CD4-positive, alpha-beta T cell treated with Interleukin-12 subunit alpha and Interleukin-12 subunit beta, for 1 hour (primary cell): ENCODE measurements around the gene C1QA.
"Not testable (repeated sequence)": the region's sequence is repeated elsewhere in the genome, so short reads cannot be mapped to it uniquely, and the experiment has no call there.

Experiments
- DNase-seq: peaks from one replicate; pipeline ENCODE4 v3.0.0-alpha.2; 2020

C1QA gene

DNA sequence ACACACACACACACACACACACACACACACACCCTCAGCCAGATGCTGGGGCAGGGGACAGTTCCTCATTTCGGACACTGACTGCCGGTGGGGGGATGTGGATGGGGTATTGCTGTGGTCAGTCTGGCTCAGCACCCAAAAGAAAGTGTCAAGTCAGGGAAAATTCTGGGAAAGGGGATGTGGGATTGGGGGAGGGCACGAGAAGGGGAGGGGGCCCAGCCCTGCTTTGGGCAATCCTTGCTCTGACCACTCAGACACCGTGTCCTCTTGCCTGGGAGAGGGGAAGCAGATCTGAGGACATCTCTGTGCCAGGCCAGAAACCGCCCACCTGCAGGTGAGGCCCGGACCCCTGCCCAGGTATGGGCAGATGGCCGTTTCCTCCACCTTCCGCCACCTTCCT is 7.0 kb downstream of the C1QA start, which contains the start of gene C1QC:
TSS of gene C1QC (plus strand) at position 253 of the 400 bp plus-strand sequence. CDS start 391 bp downstream, outside the sequence.
- no peak for DNase-seq

DNA sequence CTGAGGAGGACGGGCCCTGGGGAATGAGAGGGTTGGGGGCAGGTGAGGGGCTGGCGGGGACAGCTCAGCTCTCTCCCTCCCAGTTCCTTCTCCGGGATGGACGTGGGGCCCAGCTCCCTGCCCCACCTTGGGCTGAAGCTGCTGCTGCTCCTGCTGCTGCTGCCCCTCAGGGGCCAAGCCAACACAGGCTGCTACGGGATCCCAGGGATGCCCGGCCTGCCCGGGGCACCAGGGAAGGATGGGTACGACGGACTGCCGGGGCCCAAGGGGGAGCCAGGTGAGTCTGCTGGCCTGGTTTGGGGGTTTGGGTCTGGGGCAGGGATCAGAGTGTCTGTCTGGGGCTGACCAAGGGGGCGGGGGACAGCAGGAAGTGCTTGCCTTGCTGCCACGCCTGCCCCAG is 7.5 kb downstream of the C1QA start:
- DNase-seq: no peak

DNA sequence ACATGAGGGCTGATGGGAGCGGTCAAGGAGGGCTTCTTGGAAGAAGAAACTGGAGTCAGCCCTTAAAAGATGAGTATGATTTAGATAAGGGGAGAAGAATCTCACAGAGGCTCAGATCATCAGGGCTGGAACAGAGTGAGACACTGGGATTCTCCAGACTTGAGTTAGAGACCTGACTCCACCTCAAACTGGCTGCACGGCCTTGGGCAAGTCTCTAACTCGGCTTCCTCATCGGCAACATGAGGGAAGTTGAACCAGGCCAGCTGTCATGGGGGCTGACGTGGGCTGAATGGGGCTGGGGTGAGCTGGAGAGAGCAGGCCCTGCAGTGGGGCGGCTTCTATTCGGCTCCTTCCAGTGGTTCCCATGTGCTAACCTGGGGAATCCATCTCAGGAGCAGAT is 9.5 kb downstream of the C1QA start:
- no peak for DNase-seq

DNA sequence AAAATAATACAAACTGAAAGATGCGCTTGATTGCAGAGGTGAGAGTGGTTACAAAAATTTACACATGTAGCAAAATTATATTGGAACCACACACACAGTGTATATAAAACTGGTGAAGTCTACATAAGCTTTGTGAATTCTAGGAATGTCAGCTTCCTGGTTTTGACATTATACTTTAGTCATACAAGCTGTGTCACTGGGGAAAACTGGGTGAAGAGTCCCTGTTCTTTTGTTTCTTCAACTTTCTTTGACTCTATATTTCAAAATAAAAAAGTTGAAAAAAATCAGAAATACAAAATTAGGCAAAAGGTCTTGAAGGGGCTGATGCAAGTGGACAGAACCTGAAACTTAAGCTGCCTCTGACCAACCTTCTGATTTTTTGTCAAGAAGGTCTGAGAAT is 10.0 kb downstream of the C1QA start:
- no peak for DNase-seq

DNA sequence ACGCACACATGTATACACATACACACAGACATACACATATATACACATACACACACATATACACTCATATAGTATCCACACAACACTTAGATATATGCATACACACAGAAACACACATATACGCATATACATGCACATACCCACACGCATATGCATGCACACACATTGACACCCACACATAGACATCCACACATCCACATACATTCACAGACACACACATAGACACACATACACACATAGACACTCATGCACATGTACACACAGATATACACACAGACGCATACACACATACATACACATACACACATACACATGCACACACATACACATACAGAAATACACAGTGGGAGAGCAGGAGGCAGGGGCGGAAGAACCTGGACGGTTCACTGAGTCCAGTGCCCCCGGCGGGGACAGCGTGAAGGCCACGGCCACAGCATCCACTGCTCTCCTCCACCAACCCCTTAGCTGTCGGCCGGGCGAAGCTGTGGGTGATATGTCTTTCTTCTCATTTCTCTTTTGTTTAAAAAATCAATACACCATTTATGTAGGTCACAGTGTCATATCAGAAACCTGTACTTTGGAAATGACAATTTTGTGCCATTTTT is 13.8 kb downstream of the C1QA start:
- DNase-seq: no peak

DNA sequence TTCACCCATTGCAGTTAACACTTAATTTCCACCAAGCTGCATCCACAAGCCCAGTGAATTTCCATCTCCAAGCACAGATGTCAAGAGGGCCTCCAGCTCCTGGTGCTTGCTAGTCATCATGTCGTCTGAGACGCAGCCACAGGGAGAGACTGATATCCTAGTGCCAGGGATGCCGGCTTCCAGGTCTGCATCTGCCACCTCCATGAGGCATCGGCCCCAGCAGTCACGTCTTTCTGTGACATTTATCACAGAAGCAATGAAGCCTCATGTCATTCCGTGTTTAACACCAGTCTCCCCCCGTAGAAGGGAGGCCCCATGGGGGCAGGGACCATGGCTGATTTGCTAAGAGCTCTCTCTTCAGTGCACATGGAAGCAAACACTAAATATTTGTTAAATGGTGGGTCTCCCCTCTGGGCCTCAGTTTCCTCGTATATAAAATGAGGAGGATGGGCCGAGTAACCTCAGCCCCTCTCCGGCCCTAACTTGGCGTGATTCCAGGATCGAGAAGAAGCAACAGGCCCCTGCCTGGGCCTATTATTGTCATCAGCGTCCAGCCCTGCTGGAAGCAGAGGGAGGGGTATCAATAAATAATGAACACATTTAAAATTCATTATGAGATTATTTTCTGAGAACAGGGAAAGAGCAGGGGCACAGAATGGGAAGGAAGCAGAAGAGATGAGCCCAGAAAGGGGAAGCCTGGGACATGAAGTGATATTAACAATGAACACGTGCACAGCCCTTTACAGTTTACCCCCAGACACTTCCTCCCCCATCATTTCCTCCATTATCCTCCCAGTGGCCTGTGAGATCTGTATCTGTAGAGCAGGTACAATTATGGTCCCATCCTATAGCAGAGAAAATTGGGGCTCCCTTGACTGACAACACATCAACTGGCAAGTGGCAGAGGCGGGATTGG is 15.8 kb downstream of the C1QA start:
- DNase-seq: no peak

DNA sequence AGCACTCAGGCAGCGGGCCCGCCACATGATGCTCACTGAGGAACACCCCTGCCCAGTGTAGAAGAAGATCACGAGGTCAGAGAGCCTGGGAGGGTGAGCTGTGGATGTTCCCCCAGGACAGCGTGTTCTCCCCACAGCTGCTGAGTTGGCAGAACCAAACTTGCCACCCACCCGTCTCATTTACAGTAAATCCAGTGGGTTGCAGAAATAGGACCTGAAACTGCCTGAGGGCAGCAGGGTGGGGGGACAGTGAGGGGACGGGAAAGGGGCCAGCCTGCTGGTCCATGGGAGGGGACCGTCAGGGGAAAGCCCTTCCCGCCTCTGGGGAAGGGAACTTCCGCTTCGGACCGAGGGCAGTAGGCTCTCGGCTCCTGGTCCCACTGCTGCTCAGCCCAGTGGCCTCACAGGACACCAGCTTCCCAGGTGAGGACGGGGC is 16.5 kb downstream of the C1QA start, which contains the start of gene C1QB:
TSS of gene C1QB (plus strand) at position 356 of the 436 bp plus-strand sequence. CDS start 6,227 bp downstream, outside the sequence.
- DNase-seq: no peak

DNA sequence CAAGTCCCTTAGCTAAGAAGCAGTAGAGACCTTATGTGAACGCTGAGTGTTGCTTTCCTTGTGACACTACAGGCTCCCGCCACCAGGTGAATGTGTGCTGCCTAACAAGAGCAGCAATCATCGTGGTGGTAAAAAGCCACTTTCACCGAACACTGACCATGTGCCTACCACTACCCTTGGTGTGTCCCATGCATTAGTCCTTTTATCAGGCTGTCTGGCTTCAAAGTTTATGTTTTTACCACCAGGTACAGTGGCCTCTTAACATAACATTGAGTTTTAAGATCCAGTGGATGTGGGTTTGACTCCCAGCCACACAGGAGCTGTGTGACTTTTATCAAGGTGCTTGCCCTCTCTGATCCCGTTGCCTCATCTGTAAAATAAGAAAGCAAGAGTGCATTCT is 18.3 kb downstream of the C1QA start:
- no peak for DNase-seq

DNA sequence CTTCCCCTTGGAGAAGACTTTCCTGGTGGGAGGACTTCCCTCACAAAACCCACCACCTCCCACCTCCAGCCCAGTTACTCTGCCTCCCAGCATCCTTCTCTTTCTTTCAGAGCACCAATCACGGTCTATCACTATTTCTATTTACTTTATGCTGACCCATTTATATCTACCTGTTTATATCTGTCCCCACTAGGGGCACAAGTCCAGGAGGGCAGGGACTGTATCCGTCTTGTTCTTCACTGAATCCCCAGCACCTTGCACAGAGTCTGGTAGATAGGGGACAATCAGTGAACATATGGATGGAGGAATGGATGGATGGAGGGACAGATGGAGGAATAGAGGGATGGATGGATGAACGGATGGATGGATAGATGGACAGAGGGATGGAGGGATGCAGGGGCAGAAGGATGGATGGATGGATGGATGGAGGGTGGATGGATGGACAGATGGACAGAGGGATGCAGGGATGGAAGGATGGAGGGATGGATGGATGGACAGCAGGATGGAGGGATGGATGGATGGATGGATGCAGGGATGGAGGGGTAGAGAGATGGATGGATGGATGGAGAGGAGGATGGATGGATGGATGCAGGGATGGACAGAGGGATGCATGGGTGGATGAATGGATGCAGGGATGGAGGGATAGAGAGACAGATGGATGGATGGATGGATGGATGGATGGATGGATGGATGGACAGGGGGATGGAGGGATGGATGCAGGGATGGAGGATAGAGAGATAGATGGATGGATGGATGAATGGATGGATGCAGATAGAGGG is 22.1 kb downstream of the C1QA start:
- no peak for DNase-seq

DNA sequence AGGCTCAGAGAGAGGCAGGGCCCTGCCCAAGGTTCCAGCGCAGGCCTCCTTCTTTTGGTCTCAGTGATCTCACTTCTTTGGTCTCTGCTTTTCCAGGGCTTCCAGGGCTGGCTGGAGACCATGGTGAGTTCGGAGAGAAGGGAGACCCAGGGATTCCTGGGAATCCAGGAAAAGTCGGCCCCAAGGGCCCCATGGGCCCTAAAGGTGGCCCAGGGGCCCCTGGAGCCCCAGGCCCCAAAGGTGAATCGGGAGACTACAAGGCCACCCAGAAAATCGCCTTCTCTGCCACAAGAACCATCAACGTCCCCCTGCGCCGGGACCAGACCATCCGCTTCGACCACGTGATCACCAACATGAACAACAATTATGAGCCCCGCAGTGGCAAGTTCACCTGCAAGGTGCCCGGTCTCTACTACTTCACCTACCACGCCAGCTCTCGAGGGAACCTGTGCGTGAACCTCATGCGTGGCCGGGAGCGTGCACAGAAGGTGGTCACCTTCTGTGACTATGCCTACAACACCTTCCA is 24.4 kb downstream of the C1QA start:
- no peak for DNase-seq

DNA sequence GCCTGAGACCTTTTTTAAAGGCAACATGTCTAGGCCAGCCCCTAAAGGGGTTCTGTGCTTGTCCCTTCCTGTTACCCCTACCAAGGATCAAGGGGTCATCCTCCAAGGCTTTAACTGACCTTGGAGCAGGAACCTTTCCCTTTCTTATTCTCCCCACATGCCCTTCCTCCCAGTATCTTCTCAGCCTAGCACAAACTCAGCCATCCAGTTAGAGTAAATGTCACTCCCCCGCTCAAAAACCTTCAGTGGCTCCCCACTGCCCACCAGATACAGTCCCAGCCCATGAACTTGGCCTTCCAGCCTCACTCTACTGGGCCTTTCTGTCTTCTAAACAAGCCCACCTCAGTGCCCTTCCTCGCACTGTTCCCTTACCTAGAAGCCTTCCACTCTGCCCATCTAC is 25.5 kb downstream of the C1QA start:
- no peak for DNase-seq

DNA sequence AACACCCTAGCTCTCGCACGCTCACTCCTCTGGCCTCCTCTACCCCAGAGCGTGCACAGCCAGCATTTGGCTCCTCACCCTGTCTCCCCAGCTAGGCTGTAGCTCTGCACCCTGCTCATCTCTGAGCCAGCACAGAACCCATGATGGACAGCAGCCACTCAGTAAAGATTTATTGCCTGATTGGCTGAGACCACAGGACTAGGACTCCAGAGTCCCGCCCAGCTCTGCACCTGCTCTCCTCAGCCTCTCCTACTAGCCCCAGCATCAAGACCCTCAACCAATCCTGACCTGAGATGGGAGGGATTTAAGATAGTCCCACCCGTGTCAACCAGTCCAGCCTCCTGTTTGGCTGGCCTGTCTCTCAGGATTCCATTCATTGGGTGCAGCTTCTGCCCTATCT is 25.9 kb downstream of the C1QA start:
- no peak for DNase-seq

DNA sequence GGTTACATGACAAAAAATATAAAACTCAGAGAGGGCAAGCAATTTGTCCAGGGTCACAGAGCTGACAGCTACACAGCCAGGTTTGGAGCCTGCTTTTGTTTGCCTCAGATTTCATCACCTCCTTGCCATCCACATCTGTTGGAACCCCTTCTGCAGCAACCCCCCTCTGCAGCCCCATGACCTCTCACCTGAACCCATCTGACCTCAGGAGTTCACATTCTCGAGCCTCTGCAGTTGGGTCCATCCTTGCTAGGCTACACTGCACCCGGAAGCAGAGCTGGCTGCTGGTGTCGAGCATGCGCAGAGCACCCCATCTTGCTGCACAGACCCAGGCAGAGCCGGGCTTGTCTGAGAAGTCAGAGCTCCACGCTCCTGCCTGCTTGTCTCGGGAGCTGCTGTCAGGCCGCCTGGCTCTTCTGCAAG is 26.6 kb downstream of the C1QA start:
- no peak for DNase-seq

DNA sequence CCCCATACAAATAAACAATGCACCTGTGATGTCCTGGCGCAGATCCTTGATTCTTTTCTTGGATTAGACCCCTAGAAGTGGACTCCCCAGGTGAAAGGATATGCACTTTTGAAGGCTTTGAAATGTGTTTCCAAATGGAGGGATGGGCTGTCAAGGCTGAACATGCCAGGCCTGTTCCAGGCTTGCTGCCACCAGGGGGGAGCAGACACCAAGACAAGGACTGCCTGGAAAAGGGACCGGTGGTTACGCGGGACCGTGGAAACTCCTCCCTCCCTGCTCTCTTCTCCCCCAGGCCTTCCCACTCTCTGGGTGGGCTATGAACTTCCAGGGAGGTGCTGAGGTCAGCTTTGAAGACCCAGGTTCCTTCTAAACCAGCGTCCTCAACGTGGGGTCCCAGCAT is 29.3 kb downstream of the C1QA start:
- DNase-seq: no peak

DNA sequence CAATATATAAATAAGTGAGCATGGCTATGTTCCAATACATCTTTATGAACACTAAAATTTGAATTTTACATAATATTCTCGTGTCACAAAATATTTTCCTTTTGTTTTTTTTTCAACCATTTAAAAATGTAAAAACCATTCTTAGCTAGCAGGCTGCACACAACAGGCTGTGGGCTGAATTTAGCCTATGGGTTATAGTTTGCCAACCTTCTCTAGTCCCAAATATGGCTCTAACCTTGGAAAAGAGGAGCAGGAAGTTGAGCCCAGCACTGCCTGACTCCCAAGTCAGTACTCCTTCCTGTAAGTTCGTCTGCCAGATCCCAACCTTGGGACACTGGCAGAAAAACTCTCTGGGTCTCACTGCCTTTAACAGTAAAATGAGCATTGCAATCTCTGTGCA is 30.0 kb downstream of the C1QA start:
- no peak for DNase-seq

DNA sequence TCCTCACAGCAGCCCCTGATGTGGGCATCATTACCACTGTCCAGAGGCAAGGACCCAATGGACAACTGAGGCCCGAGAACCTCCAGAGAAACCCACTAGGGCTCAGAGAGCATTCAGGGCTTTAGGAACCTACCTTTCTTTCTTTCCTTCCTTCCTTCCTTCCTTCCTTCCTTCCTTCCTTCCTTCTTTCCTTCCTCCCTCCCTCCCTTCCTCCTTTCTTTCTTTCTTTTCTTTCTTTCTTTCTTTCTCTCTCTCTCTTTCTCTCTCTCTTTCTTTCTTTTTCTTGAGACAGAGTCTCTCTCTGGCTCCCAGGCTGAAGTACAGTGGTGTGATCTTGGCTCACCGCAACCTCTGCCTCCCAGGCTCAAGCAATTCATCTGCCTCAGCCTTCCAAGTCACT is 32.4 kb downstream of the C1QA start:
- DNase-seq: not testable (repeated sequence)

DNA sequence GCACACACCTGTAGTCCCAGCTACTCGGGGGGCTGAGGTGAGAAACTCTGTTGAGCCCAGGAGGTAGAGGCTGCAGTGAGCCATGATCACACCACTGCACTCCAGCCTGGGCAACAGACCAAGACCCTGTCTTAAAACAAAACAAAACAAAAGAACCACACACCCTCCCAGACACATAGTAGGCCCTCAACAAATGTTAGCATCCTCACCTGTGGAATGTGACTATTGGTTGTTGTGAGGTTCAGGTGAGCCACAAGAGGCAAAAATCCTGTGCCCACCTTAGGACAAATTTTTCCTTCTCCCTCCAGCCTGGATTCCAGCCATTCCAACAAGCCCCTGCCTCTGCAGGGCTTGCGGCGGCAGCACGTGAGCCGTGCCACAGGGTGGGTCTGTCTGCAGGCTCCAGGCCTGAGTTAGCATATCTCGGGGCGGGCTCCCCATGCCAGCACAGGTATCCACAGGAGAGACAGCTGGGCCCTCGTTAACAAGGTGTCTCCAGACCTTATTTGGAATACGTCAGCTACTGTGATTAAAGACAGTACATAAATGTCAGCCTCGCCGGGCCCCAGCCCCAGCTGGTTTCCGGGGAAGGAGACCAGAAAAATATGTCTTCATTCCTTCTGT is 34.0 kb downstream of the C1QA start:
- DNase-seq: no peak

DNA sequence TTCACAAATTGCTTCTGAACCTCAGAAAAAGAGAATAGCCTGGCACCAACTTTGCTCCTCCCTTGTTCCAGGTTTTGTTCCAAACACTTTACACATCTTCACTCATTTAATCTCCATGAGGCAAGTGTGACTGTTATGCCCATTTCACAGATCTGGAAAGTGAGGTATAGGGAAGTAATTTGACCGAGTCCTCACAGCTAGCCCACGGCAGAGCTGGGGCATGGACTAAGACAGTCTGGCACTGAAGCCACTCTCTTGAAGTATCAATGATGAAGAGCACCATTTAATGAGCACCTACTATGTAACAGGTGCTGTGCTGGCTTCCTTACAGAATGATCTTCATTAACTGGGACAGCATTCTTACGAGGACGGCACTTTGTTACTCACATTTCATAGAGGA is 35.6 kb downstream of the C1QA start:
- DNase-seq: no peak

DNA sequence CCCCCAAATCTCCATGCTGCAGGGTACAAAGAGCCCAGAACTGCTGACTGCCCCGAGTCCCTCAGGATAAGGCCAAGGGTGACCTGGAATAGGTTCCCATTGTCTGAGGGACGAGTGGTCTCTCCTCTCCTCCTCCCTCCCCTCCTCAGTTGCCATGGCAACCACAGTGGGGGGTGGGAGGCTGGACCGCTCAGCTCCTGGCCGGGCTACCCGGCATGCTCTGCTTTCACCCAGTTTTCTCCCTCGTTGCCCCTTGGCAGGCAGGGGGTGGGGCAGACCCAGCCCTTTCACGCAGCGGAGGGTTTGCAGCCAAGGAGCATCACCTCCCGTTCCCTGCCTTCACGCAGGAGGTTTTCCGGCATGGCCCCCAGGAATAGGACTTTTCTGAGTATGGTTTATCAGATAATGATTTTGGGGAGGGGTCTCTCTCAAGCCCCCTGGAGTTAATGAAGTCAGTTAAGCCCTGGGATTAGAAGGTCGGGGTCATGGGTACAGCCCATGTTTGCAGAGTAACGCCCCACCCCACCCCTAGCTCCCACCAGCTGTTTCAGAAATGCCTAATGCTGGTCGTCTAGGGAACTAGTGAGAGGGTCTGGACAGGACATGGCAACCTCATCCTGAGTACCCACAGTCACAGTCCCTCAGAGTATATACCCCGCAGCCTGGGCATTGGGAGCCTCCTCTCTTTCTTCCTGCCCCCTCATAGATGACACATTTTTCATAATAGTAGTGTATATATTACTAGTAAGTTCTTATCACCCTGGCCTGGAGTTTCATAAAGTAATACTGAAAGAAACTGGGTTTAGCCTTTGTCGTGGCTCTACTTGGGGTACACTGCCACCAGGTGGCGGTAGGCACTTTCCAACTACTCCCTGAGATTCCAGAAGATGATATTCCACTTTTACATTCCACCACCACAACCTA is 37.3 kb downstream of the C1QA start:
- DNase-seq: no peak

DNA sequence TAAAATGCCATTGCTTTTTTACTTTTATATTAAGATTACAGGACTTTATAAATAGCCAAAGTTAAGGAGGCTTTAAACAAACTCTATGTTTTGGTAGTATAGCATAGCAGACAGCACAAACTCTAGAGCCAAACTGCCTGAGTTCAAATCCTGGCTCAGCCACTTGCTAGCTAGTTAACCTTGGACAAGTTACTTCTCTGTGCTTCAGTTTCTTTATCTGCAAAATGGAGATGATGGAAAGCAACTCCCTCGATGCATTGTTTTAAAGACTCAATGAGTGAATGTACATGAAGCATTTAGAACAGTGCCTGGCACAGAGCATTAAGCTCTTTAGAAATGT is 38.0 kb downstream of the C1QA start:
- DNase-seq: no peak

DNA sequence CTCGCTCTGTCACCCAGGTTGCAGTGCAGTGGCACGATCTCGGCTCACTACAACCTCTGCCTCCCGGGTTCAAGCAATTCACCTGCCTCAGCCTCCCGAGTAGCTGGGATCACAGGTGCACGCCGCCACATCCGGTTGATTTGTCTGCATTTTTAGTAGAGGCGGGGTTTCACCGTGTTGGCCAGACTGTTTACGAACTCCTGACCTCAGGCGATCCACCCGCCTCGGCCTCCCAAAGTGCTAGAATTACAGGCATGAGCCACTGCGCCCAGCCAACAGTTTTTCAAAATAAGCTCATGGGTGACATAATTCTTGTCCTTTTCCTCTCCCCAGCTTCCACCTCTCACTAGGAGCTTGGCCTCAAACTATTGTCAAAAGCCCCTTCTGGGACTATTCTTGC is 39.7 kb downstream of the C1QA start:
- DNase-seq: not testable (repeated sequence)
